Endothelial cell (in vitro differentiated cells): ENCODE measurements around the gene MARK2. TPM values are rescaled to one million over a fixed set of nuclear protein-coding genes. Genes with fewer than 3 reads are reported as not detected.

Experiments
- DNase-seq: peaks from one replicate; pipeline ENCODE4 v3.0.0; 2021; ENCODE audit warnings: low spot score
- H3K27ac Mint-ChIP-seq: one replicate; pipeline ENCODE4 v1.8.0; 2021; ENCODE audit warnings: mixed read lengths, inconsistent platforms; ENCODE audit not compliant: unreplicated experiment
- H3K27me3 Mint-ChIP-seq: one replicate; pipeline ENCODE4 v1.8.0; 2021; ENCODE audit warnings: mild to moderate bottlenecking, moderate library complexity, mixed read lengths, inconsistent platforms; ENCODE audit not compliant: unreplicated experiment
- H3K36me3 Mint-ChIP-seq: one replicate; pipeline ENCODE4 v1.8.0; 2021; ENCODE audit warnings: mild to moderate bottlenecking, low read depth, mixed read lengths, inconsistent platforms; ENCODE audit not compliant: unreplicated experiment
- H3K4me1 Mint-ChIP-seq: one replicate; pipeline ENCODE4 v1.8.0; 2021; ENCODE audit warnings: mild to moderate bottlenecking, mixed read lengths, inconsistent platforms; ENCODE audit not compliant: unreplicated experiment
- H3K4me3 Mint-ChIP-seq: one replicate; pipeline ENCODE4 v1.8.0; 2021; ENCODE audit warnings: mild to moderate bottlenecking, mixed read lengths, inconsistent platforms; ENCODE audit not compliant: unreplicated experiment
- H3K9me3 Mint-ChIP-seq: one replicate; pipeline ENCODE4 v1.8.0; 2021; ENCODE audit warnings: mixed read lengths, inconsistent platforms; ENCODE audit not compliant: unreplicated experiment
- CTCF ChIP-seq: fragments of 200-600 bp; sonication (generic); IDR thresholded peaks from one replicate; pipeline ENCODE4 v1.5.0; 2021; ENCODE audit warnings: antibody characterized with exemption; ENCODE audit not compliant: unreplicated experiment
- long read RNA-seq: library from polyadenylated mRNA; unstranded; transcript quantifications from one replicate; pipeline ENCODE4 v2.0.0, GENCODE V29; 2020; ENCODE audit not compliant: unreplicated experiment
- total RNA-seq: library from RNA; stranded (reverse); fragmentation: NEBNext Ultra II Directional; extraction: Animal tissue kit (Norgen Biotek cat#: 25700); gene quantifications from one replicate; pipeline ENCODE4 v1.2.1, GENCODE V29; 2021; ENCODE audit not compliant: unreplicated experiment

MARK2 gene
- total RNA-seq = 42.6 TPM
- long read RNA-seq, partial matches to known transcripts = 0 of 1 reads
- long read RNA-seq, other reads (novel, unspliced or antisense) = 1 of 1 reads

- peak within 1 kb of the TSS; percentile 95 for H3K27ac Mint-ChIP-seq
These were observed at the start of gene MARK2 for GRCh38 chr11:63838678-63839507. Gene MARK2, plus strand, starts transcription at chr11:63839110. Its CDS starts 397 bp downstream, at chr11:63839507.

GRCh38 chr11:63791495-63792167, 47.3 kb upstream of the MARK2 start:
- peaks cover 4% of the 10 kb centered on the region for H3K9me3 Mint-ChIP-seq
- peaks cover 3% of the 10 kb centered on the region for H3K4me1 Mint-ChIP-seq
- DNase-seq = no peak
- H3K27ac Mint-ChIP-seq = no peak overlapping the region
- TF ChIP-seq CTCF = no peak
- peaks cover 2% of the 10 kb centered on the region for H3K27me3 Mint-ChIP-seq
- peaks cover 9% of the 10 kb centered on the region for H3K36me3 Mint-ChIP-seq
- no peak overlapping the region for H3K4me3 Mint-ChIP-seq

More at GRCh38 chr11:63838678-63839507, at the start of gene MARK2:
- Mint-ChIP-seq H3K9me3 (no peaks in the 10 kb centered on the region), H3K27me3 (peaks cover 20% of the 10 kb centered on the region), H3K36me3 (peaks cover 26% of the 10 kb centered on the region), H3K4me1 (peaks cover 57% of the 10 kb centered on the region), H3K4me3 (peak within 1 kb of the TSS; percentile 92)
- no peak for TF ChIP-seq CTCF
- peak; percentile 100 for DNase-seq

- peaks cover 4% of the 10 kb centered on the region for H3K9me3 Mint-ChIP-seq
- peaks cover 3% of the 10 kb centered on the region for H3K4me1 Mint-ChIP-seq
- peaks cover 9% of the 10 kb centered on the region for H3K36me3 Mint-ChIP-seq
- H3K4me3 Mint-ChIP-seq = no peak overlapping the region
- H3K27me3 Mint-ChIP-seq = peaks cover 4% of the 10 kb centered on the region
- no peak for TF ChIP-seq CTCF
- H3K27ac Mint-ChIP-seq = no peak overlapping the region
- no peak for DNase-seq
These were observed 45.7 kb upstream of the MARK2 start for GRCh38 chr11:63793161-63793560.

- no peak for TF ChIP-seq CTCF
- Mint-ChIP-seq H3K27ac (no peak overlapping the region), H3K4me3 (no peak overlapping the region), H3K4me1 (peaks cover 3% of the 10 kb centered on the region), H3K27me3 (peaks cover 4% of the 10 kb centered on the region), H3K9me3 (peaks cover 4% of the 10 kb centered on the region), H3K36me3 (peaks cover 9% of the 10 kb centered on the region)
- DNase-seq = no peak
These were observed 43.8 kb upstream of the MARK2 start for GRCh38 chr11:63795066-63795465.
